HTR-8/SVneo (cell line): ENCODE measurements around the gene TP63.
"Not testable (repeated sequence)": the region's sequence is repeated elsewhere in the genome, so short reads cannot be mapped to it uniquely, and the experiment has no call there.

Source experiments
- DNase-seq: peaks from one replicate; pipeline ENCODE4 v3.0.0; 2011; ENCODE audit warnings: low spot score, mixed read lengths; ENCODE audit not compliant: insufficient read length
- FAIRE-seq: peaks from 2 replicates; lab custom pipeline; 2011; peaks lifted over from hg19 to GRCh38; lab: Jason Lieb, UNC

TP63 gene

DNA sequence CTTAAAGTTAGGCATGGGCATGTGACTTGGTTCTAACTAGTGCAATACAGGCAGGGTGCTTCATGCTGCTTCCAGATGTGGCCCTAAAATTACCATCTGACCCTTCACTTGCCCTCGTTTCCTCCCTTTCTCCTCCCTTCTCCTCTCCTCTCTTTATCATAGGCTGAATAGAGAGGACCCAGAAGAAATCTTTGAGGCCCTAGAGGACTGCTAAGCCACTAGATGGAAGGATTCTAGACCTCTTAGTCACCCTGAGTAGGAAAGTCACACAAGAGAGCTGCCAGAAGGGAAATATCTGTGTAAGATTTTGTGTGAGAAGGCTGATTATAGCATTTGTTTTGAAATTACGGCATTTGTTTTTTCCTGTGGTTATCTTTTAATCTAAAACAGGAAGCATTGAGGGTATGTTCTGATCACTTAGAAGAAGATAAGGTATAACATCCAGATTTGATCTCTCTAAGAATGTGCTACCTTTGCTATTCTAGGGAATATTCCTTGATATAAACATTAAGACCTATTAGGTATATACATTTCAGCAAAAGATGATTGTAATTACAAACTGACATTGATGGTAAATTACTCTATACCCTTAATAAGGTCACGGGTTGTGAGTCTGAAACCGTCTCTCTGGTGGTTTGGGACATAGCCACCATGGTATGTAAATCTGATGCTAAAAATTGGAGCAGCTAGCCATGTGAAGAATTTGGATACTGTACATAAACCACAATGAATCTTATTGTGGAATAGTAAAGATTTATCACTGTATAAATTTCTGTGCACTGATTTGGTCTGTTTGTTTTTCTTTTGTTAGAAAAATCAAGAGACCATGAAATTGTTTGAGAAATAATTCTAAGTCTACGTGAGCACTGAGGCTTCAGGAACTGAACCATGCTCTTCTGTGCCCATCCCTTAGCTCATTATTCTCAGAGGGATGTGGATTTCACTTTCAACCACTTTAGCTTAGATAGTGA lies 84.1 kb downstream of the TP63 start:
- FAIRE-seq (no peak), DNase-seq (peak; percentile 19)

GRCh38 chr3:189718215-189718614 lies 87.0 kb downstream of the TP63 start:
- FAIRE-seq (no peak), DNase-seq (no peak)

GRCh38 chr3:189720736-189721417 lies 89.7 kb downstream of the TP63 start:
- FAIRE-seq (no peak), DNase-seq (no peak)

- FAIRE-seq (no peak), DNase-seq (no peak)
Observed at GRCh38 chr3:189721873-189722665, 90.9 kb downstream of the TP63 start.

DNA sequence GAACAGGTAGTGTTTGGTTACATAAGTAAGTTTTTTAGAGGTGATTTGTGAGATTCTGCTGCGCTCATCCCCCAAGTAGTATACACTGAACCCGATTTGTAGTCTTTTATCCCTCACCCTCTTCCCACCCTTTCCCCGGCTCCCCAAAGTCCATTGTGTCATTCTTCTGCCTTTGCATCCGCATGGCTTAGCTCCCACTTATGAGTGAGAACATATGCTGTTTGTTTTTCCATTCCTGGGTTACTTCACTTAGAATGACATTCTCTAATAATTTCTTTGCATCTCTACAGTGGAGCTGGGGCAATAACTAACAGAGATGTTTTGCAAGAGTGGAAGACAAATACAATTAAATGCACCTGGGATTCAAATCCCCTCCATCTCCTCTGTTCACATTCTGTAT lies 93.2 kb downstream of the TP63 start:
- FAIRE-seq = no peak

GRCh38 chr3:189726277-189726676 lies 95.1 kb downstream of the TP63 start:
- FAIRE-seq (no peak), DNase-seq (no peak)

More for the DNA sequence above, 93.2 kb downstream of the TP63 start:
- DNase-seq = no peak

DNA sequence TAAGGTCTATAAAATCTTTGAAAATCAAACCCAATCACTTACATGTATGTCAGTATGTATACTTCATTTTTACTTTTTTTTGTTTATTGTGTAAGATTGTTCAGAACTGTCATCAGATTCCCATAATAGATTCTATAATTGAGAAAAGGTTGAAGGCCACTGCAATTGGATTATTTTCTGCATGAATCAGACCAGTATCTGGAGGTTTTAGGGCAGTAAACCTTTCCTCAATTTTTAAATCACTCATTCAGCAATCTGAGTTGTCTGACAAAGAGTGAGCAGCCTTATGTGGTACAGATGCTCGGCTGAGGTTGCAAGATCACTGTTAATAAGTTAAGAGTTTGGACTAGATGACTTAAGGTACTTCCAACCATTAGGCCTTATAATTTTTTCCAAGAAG lies 96.0 kb downstream of the TP63 start:
- no peak for DNase-seq
- no peak for FAIRE-seq

DNA sequence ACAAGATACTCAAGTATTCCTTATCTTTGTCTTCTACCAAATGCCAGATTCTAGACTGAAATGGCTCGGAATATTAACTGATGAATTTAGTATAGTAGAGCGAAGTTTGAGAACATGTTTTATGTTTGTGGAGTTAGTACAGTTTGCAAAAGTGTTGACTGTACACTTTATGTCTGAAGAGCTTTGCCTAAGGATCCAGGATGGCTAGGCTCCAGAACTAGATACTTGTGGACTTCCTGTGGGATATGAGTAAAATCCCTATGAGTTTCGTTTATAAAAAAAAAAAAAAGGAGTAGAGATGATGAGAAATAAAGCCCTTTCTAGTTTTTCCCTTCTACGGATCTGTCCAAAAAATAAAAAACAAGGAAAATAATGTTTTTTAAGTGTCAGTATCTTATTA lies 96.7 kb downstream of the TP63 start:
- FAIRE-seq = no peak
- no peak for DNase-seq

DNA sequence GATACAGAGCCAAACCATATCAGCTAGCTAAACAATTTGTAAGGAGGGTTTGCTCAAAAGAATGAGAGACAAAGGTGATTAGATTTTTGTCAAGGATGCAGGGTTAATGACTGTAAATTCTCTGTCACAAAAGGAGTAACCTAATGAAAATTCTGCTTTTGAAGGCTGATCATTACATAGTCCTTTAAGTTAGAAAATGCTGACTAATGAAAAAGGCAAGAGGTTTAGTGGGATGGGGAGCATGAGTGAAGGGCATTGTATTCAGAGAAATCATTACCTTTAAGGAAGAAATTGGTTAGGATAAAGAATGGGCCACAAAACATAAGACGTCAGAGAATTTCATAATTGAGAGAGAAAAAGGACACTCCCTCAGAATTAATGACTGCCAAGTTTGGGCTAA lies 97.7 kb downstream of the TP63 start:
- DNase-seq (no peak), FAIRE-seq (no peak)

- FAIRE-seq = no peak
- DNase-seq = no peak
Observed at GRCh38 chr3:189734061-189734460, 102.9 kb downstream of the TP63 start.

- FAIRE-seq (no peak), DNase-seq (no peak)
Observed at GRCh38 chr3:189735913-189736312, 104.7 kb downstream of the TP63 start.

GRCh38 chr3:189737071-189737470 lies 105.9 kb downstream of the TP63 start:
- FAIRE-seq (no peak), DNase-seq (no peak)

DNA sequence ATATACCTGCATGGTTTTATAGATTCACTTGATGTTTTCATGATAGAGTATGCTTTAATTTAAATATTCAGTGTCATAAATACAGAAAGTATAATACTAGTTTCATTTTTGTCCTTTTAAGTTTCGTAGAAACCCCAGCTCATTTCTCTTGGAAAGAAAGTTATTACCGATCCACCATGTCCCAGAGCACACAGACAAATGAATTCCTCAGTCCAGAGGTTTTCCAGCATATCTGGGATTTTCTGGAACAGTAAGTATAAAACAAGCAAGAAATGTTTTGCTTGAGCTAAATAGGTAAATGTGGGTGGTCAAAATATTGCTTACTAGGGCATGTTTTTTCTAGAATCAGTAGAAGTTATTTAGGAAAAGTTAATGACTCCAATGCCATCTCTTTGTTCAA lies 106.4 kb downstream of the TP63 start:
- FAIRE-seq (no peak), DNase-seq (no peak)

DNA sequence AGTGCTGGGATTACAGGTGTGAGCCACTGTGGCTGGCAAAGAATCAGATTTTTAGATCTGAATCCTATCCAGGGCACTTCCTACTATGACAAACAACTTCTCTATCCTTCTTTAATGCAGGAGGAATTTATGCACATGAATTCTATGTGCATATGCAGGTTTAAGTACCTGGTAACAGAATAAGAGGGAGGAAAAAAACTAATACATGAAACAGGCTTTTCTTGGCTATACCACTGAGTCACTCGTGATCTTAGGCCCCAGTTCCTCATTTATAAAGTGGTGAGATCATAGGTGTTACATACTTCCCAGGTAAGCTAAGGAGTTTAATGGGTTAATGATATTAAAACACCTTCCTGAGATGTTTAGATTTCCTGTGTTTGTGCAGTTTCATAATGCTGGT lies 108.2 kb downstream of the TP63 start:
- DNase-seq (no peak), FAIRE-seq (no peak)

GRCh38 chr3:189740156-189740555 lies 109.0 kb downstream of the TP63 start:
- DNase-seq = no peak
- no peak for FAIRE-seq

DNA sequence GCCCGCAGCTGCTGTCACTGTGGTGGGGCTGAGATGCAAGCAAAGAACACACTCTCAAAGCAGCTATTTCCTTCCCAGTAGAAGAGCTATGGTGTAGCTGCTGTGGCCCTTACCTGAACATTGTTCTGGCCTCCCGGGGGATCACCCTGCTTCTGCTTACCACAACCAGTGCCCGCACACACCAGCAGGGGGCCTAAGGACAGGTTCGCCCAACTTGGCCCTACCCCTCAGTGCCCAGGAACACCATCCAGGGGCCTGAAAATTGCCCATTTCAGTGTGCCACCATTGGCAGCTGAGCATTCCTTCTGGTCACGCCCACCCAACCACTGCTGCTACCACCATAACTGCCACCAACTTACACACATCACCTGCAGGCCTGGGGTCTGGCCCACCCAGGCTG lies 113.0 kb downstream of the TP63 start:
- FAIRE-seq = no peak
- DNase-seq = no peak

DNA sequence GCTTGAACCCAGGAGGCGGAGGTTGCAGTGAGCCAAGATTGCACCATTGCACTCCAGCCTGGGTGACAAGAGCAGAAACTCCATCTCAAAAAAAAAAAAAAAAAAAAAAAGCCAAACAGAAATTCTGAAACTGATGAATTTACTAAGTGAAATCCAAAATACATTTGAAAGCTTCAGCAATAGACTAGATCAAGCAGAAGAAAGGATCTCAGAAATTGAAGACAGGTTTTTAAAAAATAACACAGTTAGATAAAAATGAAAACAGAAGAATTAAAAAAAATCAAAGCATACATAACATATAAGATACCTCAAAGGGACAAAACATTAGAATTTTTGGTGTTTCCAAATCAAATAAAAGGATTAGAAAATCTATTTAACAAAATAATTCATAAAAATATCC lies 114.4 kb downstream of the TP63 start:
- DNase-seq (no peak), FAIRE-seq (no peak)

GRCh38 chr3:189748046-189748445 lies 116.9 kb downstream of the TP63 start:
- DNase-seq = no peak
- FAIRE-seq = no peak

- not testable (repeated sequence) for DNase-seq, FAIRE-seq
Observed at GRCh38 chr3:189750972-189751371, 119.8 kb downstream of the TP63 start.

- no peak for DNase-seq
Observed at GRCh38 chr3:189754356-189754755, 123.2 kb downstream of the TP63 start.

More at GRCh38 chr3:189754356-189754755, 123.2 kb downstream of the TP63 start:
- FAIRE-seq = no peak
